Activated CD4-positive, alpha-beta T cell treated with anti-CD3 and anti-CD28 coated beads, Interleukin-2, amount 50 U/mL, for 4 hours (primary cell): ENCODE results near the gene SCOC.
A peak's percentile ranks its signal among the peaks of the same experiment; 100 is the strongest.

Experiments
- DNase-seq, 2 experiments: peaks; one replicate each; pipeline ENCODE4 v3.0.0-alpha.2; 2020

Gene SCOC

DNA sequence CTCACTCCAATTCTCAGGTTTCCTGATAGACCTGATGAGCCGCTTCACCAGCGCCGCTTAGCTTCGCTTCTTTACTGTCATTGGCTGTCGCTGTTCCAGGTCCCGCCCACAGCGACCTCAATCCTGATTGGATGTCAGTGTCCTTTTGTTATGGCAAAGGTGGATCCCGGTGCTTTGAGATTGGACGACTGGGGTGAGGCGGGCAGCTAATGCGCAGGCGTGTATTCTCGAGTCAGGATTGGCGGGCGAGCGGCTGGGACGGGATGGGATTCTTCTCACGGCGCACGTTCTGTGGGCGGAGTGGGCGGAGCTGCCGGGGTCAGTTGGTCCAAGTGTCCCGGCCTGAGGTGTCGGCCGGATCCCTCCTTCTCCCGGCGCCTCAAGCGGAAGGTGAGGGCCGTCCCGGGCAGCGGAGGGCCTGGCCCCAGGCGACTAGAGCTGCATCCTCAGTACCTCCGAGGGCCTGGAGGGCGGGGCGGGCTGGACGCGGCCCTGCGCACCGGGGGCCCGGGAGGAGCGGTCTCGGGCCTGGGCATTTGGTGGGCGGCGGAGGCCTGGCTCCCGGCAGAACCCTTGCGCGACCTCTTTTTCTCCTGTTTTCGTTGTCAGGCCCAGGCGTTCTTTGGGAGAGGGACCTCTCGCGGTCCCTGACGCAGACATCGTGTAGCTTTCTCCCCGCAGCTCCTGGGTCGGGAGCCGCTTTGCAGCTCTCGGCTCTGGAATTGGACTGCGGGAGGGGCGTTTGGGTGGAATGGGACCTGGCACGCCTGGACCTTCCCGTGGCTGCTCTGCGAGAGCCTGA lies at the start of gene SCOC:
Gene SCOC, plus strand, starts transcription at position 319 of the 802 bp plus-strand sequence. CDS start 5,525 bp downstream, outside the sequence.
- peak; percentile 96 for DNase-seq

DNA sequence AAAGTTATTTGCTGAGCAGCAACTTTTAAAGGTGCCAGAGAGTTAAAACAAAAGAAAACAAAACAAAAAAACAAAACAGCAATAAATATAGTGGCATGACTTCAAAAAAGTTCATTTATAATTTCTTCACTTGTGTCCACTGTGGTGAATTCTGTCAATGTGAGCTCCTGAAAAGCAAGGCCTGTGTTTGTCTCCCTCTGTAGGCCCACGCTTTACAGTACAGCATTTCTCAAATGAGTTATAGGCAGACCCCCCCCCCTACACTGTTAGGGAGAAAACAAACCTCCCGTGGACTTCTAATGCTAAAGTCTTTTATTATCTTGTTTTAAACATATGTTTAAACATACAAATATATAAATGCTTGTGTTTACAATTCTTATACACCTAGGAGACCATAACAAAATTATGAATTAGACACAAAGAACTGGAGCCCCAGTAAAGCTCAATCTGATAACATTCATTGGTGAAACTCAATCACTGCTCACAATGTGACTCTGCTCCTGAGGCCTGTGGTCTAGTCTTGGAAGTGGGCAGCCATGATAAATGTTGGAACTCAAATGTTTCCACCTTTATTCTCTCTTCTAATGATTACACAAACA lies 47.0 kb upstream of the SCOC start:
- DNase-seq, result no peak

- DNase-seq, result no peak
These were observed 43.0 kb upstream of the SCOC start for GRCh38 chr4:140330311-140330900.

- DNase-seq, result no peak
These were observed 42.2 kb upstream of the SCOC start for GRCh38 chr4:140331245-140331644.

DNA sequence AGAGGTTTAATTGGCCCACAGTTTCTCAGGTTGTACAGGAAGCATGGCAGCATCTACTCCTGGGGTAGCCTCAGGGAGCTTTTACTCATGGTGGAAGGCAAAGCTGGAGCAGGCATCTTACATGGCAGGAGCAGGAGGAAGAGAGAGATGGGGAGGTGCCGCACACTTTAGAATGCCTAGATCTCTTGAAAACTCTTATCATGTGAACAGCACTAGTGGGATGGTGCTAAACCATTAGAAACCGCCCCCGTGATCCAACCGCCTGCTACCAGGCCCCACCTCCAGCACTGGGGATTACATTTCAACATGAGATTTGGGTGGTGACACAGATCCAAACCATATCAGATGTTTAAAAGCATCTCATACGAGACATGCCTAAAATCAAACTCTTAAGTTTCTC lies 41.6 kb upstream of the SCOC start:
- DNase-seq, result no peak

DNA sequence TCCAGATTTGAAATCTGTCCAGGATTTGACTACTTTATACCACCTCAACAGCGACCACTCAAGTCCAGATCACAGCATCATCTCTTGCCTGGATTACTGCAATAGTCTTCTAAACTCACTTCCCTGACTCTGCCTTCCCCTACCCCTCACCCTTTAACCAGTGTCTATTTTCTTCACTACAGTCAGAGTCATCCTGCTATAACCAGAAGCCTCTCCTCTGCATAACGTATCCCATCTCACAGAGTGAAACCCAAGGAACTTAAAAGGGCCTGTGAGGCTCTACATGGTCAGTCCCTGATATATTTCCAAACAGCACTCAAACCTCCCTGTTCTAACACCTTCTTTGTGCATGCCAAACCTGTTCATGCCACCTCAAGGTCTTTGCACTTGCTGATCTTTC lies 40.7 kb upstream of the SCOC start:
- no peak for DNase-seq

DNA sequence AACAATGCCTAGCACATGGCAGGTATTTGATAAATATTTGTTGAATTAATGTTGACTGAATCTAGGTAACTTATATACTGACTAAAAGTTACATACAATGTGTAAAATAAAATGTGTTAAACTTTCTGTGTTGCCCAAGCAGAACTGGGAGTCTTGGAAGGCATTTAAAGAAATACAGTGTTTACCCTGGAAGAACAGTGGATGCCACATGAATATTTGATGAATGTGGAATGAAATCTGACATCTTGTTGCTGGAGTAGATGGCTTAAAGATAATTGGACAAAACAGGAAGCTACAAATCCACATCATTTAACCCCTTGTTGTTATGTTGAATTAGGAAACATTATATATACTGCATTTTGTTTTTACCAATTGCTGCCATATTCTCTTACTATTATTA lies 39.9 kb upstream of the SCOC start:
- no peak for DNase-seq

- DNase-seq, result no peak
These were observed 38.4 kb upstream of the SCOC start for GRCh38 chr4:140335076-140335475.

DNA sequence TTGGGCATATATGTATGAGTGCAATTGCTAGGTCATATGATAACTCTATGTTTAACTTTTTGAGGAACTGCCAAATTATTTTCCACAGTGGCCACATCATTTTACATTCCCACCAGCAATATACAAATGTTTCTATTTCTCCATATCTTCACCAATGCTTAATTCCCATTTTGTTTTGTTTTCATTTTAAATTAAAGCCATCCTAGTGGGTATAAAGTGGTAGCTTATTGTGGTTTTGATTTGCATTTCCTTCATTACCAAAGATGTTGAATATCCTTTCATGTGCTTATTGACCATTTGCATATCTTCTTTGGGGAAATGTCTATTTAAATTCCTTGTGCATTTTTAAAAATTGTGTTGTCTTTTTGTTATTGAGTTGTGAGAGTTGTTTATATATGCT lies 36.7 kb upstream of the SCOC start:
- DNase-seq, result no peak

- no peak for DNase-seq
These were observed 30.8 kb upstream of the SCOC start for GRCh38 chr4:140342620-140343019.

- DNase-seq, result no peak
These were observed 30.1 kb upstream of the SCOC start for GRCh38 chr4:140343303-140343702.

DNA sequence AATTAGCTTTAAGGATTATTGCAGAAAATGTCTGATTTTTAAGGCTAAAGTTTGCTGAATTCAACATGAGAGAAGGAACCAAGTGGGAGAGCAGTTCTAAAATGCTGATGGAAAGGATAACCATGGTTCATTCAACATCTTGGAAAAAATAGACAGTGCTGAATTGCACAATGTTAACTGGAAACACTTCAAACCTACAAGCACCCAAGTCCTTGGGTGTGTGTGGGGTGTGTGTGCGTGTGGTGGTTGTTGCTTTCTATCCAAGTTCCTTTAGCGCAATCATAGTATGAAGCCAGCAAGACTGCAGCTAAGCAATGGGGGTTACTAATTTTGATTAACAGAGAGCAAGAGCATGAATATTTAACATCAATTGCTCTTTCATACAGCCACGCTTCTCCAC lies 29.3 kb upstream of the SCOC start:
- DNase-seq, result no peak

- DNase-seq, result no peak
These were observed 28.8 kb upstream of the SCOC start for GRCh38 chr4:140344621-140345020.

GRCh38 chr4:140346136-140346535 lies 27.3 kb upstream of the SCOC start:
- no peak for DNase-seq

GRCh38 chr4:140349816-140350215 lies 23.6 kb upstream of the SCOC start:
- no peak for DNase-seq

GRCh38 chr4:140351093-140352075 lies 22.1 kb upstream of the SCOC start:
- no peak for DNase-seq

GRCh38 chr4:140353786-140354185 lies 19.7 kb upstream of the SCOC start:
- DNase-seq, result no peak

- no peak for DNase-seq
These were observed 18.2 kb upstream of the SCOC start for GRCh38 chr4:140355288-140355687.

DNA sequence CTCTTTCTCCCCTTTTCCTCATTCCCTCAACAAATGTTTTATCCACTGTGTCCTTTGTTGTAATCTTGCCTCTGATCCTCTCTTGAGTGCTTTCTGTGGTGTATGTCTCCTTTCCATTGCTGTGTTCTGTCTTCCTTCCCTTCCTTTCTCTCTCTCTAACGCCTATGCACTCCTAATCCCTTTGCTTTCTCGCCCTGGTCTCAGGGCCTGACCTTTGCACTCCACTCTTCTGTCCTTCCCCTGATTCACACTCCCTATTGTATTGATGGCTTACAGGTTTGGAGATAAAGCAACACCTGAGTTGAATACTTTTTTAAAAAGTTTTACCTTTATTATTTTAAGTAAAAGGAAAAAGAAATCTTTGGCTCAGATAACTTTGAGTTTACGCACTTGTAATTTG lies 15.6 kb upstream of the SCOC start:
- no peak for DNase-seq

GRCh38 chr4:140358281-140358680 lies 15.2 kb upstream of the SCOC start:
- DNase-seq, result no peak

- DNase-seq, result peak; percentile 74 to 76
These were observed 13.7 kb upstream of the SCOC start for GRCh38 chr4:140359562-140360427.

DNA sequence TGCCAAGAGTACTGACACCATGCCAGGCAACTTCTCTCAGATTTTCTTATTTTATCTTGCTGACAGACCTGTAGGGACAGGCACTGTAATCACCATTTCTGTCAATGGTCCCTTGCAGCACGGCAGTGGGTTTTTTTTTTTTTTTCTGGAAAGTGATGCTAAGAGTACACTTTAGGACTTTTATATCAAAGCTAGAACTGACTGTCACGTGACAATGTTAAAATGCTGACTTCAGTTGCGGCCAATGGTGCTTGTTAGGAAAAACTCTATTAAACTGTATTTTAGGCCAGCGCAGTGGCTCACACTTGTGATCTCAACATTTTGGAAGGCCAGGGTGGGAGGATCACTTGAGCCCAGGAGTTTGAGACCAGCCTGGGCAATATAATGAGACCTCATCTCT lies 12.3 kb upstream of the SCOC start:
- DNase-seq, result no peak
